BE2C (cell line): ENCODE data around the gene TICRR.

Source experiments
- DNase-seq: peaks from one replicate; pipeline ENCODE4 v3.0.0-alpha.2; 2020
- H3K27me3 ChIP-seq: fragments of 250-450 bp; sonication (Bioruptor Pico); 2 replicates; pipeline ENCODE4 v1.5.1; 2020; ENCODE audit warnings: mild to moderate bottlenecking
- H3K36me3 ChIP-seq: fragments of 250-450 bp; sonication (Bioruptor Pico); 2 replicates; pipeline ENCODE4 v1.5.1; 2020; ENCODE audit warnings: mild to moderate bottlenecking
- H3K4me1 ChIP-seq: fragments of 250-450 bp; sonication (Bioruptor Pico); 2 replicates; pipeline ENCODE4 v1.5.1; 2020
- H3K4me3 ChIP-seq: 2 replicates; pipeline ENCODE4 v1.5.1; 2011; ENCODE audit warnings: low read depth, low read length
- H3K9me3 ChIP-seq: fragments of 250-450 bp; sonication (Bioruptor Pico); 2 replicates; pipeline ENCODE4 v1.5.1; 2020
- TF ChIP-seq, protein P1 (sequence below): IDR thresholded peaks from 2 replicates; pipeline ENCODE4 v1.5.1; 2012; ENCODE audit warnings: mild to moderate bottlenecking, low read depth, low read length

Gene TICRR

DNA sequence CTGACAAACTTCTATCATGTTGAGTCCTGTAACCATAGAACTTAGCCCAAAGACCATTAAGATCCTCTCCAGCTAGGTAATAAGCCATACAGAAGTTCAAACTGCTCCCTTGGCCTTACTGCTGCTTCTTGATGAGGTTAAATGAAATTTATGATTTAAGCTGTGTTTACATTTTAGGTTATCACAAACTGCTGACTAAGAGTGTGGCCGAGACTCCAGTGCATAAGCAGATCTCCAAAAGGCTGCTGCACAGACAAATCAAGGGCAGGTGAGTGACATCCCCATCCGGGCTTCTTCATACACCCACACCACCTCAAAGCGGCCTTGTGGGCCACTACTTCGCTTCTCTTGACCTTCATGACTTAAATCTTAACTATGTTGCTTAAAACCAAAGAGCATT, 41.0 kb downstream of the TICRR start:
- H3K4me3 ChIP-seq: no peak overlapping the region
- no peak for DNase-seq
- H3K4me1 ChIP-seq: peaks cover 5% of the 10 kb centered on the region
- TF ChIP-seq, protein P1, sequence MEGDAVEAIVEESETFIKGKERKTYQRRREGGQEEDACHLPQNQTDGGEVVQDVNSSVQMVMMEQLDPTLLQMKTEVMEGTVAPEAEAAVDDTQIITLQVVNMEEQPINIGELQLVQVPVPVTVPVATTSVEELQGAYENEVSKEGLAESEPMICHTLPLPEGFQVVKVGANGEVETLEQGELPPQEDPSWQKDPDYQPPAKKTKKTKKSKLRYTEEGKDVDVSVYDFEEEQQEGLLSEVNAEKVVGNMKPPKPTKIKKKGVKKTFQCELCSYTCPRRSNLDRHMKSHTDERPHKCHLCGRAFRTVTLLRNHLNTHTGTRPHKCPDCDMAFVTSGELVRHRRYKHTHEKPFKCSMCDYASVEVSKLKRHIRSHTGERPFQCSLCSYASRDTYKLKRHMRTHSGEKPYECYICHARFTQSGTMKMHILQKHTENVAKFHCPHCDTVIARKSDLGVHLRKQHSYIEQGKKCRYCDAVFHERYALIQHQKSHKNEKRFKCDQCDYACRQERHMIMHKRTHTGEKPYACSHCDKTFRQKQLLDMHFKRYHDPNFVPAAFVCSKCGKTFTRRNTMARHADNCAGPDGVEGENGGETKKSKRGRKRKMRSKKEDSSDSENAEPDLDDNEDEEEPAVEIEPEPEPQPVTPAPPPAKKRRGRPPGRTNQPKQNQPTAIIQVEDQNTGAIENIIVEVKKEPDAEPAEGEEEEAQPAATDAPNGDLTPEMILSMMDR: no peak
- peaks cover 88% of the 10 kb centered on the region for H3K36me3 ChIP-seq
- H3K27me3 ChIP-seq: no peaks in the 10 kb centered on the region
- no peaks in the 10 kb centered on the region for H3K9me3 ChIP-seq

DNA sequence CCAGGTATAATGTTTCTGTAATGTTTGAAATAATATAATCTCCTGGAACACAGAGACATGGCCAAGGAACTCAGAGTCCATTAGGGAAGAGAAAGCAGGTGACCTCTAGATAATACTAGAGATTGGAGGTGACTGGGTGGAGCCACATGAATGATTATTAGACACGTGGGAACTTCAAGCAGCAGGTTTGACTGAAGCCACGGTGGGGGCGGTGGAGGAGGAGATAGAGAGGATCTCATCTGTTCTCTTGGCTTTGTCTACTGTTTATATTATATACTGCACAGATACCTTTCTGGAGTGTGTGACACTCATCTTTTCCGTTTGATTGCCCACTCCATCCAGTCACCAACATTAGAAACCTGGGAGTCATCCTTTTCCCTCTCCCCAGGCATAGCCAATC, 46.3 kb downstream of the TICRR start:
- DNase-seq: no peak

DNA sequence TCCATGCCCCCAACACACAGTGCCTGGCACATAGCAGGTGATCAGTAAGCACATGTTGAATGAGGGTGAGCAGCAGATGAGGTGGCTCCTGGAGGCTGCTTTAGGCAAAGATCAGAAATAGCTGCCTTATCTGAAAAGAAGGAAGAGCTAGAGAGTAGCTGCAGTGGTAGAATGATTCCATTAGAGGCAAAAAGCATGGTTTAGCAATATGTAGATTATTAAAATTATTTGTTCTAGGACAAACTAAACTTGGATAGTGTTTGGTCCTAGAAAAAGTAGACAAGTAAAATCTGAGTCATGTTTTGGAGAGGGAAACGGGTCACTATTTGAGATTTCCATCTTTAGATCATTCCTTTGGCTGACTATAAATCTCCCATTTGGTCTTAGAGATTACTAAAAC, 47.9 kb downstream of the TICRR start:
- H3K36me3 ChIP-seq: peaks cover 98% of the 10 kb centered on the region

More for the DNA sequence above, 46.3 kb downstream of the TICRR start:
- no peaks in the 10 kb centered on the region for H3K27me3 ChIP-seq
- no peak overlapping the region for H3K4me3 ChIP-seq
- H3K9me3 ChIP-seq: no peaks in the 10 kb centered on the region
- H3K4me1 ChIP-seq: no peaks in the 10 kb centered on the region
- TF ChIP-seq, protein P1: no peak
- peaks cover 97% of the 10 kb centered on the region for H3K36me3 ChIP-seq

DNA sequence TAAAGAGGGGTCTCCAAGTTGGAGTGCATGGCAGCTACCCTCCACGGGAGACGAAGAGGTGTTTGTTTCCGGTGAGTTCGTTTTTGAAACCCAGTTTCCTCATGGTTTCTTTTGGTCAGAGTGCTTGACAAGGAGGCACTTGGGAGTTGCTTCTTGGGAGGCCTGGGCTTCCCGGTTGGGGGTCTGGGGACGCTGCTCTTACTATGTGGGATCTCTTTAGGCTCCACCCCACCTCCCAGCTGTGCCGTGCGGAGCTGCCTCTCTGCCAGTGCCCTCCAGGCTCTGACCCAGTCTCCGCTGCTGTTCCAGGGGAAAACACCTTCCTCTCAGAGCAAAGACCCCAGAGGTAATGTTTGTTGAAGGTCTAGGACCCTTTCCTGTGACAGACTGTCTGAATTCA, 50.4 kb downstream of the TICRR start:
- Histone ChIP-seq H3K36me3 (peaks cover 97% of the 10 kb centered on the region), H3K9me3 (no peaks in the 10 kb centered on the region), H3K4me1 (no peaks in the 10 kb centered on the region), H3K4me3 (no peak overlapping the region), H3K27me3 (no peaks in the 10 kb centered on the region)
- DNase-seq: no peak
- TF ChIP-seq, protein P1: no peak

More for the DNA sequence above, 47.9 kb downstream of the TICRR start:
- Histone ChIP-seq H3K4me1 (no peaks in the 10 kb centered on the region), H3K27me3 (no peaks in the 10 kb centered on the region), H3K9me3 (no peaks in the 10 kb centered on the region), H3K4me3 (no peak overlapping the region)
- TF ChIP-seq, protein P1: no peak
- DNase-seq: no peak

DNA sequence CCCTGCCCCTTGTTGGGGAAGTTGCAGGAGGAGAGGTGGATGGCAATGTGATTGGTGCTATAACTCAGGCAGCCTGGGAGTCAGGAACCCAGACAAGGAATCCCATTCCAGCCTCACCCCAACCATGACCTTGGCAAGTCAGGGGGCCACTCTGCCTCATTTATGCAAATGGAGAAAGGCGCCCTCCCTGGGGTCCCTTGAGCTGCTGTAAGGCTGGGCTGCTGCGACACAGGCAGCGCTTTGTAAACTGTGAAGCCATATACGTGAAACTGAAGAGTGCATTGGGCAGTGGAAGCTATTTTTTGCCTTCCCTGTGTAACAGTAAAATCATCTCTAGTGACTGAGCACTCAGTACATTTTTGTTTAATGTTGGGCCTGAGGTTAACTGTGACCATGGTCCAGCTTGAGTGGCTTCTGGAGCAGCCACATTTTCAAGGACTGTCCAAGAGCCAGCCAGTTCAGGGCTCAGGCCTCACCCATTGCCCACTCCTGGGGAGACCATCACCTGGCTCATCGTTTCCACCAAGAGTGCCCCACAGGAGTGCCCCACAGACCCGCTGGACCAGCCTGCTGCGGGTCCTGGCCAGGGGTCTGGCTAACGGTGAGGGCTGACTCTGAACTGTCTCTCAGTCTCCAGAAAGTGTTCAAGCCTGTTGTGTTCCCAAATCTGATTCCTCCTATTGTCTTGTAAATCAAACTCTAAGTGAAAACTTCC, 52.1 kb downstream of the TICRR start:
- no peaks in the 10 kb centered on the region for H3K4me1 ChIP-seq
- DNase-seq: no peak
- no peaks in the 10 kb centered on the region for H3K27me3 ChIP-seq
- no peaks in the 10 kb centered on the region for H3K9me3 ChIP-seq
- no peak overlapping the region for H3K4me3 ChIP-seq
- H3K36me3 ChIP-seq: peaks cover 97% of the 10 kb centered on the region
- TF ChIP-seq, protein P1: no peak

DNA sequence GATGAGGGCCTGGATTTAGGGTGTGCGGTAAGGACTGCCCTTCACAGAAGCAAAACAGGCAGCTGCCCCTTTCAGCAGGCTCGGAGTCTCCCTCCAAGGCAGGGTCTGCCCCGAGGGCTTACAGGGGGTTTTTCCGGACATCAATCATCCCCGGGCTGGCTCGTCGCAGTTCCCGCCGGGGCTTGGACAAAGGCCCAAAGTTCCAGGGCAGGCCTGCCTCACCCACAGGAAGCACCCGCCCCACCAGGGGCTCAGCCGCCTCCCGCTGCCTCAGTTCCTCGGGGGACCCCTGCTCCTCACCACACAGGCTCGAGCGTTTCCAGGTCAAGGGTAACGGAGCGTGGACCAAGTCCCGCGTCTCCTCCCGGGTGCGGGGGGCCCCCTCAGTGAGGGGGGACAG, 53.0 kb downstream of the TICRR start:
- Histone ChIP-seq H3K27me3 (no peaks in the 10 kb centered on the region), H3K36me3 (peaks cover 94% of the 10 kb centered on the region), H3K4me3 (no peak overlapping the region), H3K4me1 (no peaks in the 10 kb centered on the region), H3K9me3 (no peaks in the 10 kb centered on the region; the same call in 1 of the 2 replicates)
- peak; percentile 29 for DNase-seq
- TF ChIP-seq, protein P1: no peak
